OCI-LY1 (cell line): ENCODE measurements around the gene GUCY1A2.

Experiments
- H2AFZ ChIP-seq: fragments of 200-600 bp; sonication (generic), shearing (Covaris generic); 2 replicates; pipeline ENCODE4 v1.6.0; 2014; ENCODE audit warnings: antibody characterized with exemption, mild to moderate bottlenecking, low read length
- H3F3A ChIP-seq: fragments of 200-600 bp; sonication (generic), shearing (Covaris generic); 2 replicates; pipeline ENCODE4 v1.6.0; 2014; ENCODE audit warnings: mild to moderate bottlenecking, antibody characterized with exemption, low read length, moderate library complexity; ENCODE audit not compliant: insufficient read depth
- H3K27ac ChIP-seq: fragments of 200-600 bp; sonication (generic); 2 replicates; pipeline ENCODE4 v1.5.1; 2014; ENCODE audit warnings: low read length, mixed run types, mild to moderate bottlenecking, low read depth; ENCODE audit not compliant: poor library complexity, severe bottlenecking
- H3K27me3 ChIP-seq: fragments of 200-600 bp; sonication (generic); 2 replicates; pipeline ENCODE4 v1.6.0; 2014; ENCODE audit warnings: antibody characterized with exemption, mild to moderate bottlenecking, low read length, moderate library complexity; ENCODE audit not compliant: insufficient read depth
- H3K36me3 ChIP-seq: fragments of 200-600 bp; sonication (generic); 2 replicates; pipeline ENCODE4 v1.6.1; 2014; ENCODE audit warnings: mild to moderate bottlenecking, antibody characterized with exemption, low read length, moderate library complexity, mixed read lengths; ENCODE audit not compliant: insufficient read depth
- H3K4me1 ChIP-seq: fragments of 200-600 bp; sonication (generic); 2 replicates; pipeline ENCODE4 v1.5.1; 2014; ENCODE audit warnings: mild to moderate bottlenecking, low read length, moderate library complexity; ENCODE audit not compliant: insufficient read depth, severe bottlenecking
- H3K4me2 ChIP-seq: fragments of 200-600 bp; sonication (generic), shearing (Covaris generic); 2 replicates; pipeline ENCODE4 v1.6.1; 2014; ENCODE audit warnings: low read length
- H3K4me3 ChIP-seq: fragments of 200-600 bp; sonication (generic); 2 replicates; pipeline ENCODE4 v1.5.1; 2014; ENCODE audit warnings: low read length, low read depth, mild to moderate bottlenecking, mixed read lengths; ENCODE audit not compliant: poor library complexity, severe bottlenecking
- H3K79me2 ChIP-seq: fragments of 200-600 bp; shearing (Covaris generic); 2 replicates; pipeline ENCODE4 v1.6.1; 2016; ENCODE audit warnings: mixed run types, low read length, mixed read lengths; ENCODE audit not compliant: insufficient read depth
- H3K9ac ChIP-seq: fragments of 200-600 bp; sonication (generic), shearing (Covaris generic); 2 replicates; pipeline ENCODE4 v1.6.1; 2014; ENCODE audit warnings: mild to moderate bottlenecking, low read length, mixed read lengths
- H3K9me2 ChIP-seq: fragments of 200-600 bp; sonication (generic), shearing (Covaris generic); 2 replicates; pipeline ENCODE4 v1.6.1; 2014; ENCODE audit warnings: low read depth, mild to moderate bottlenecking, low read length, mixed read lengths
- H3K9me3 ChIP-seq: fragments of 200-600 bp; shearing (Covaris generic); 2 replicates; pipeline ENCODE4 v1.6.1; 2014; ENCODE audit warnings: low read length, mixed read lengths
- H4K20me1 ChIP-seq: fragments of 200-600 bp; sonication (generic), shearing (Covaris generic); 2 replicates; pipeline ENCODE4 v1.6.0; 2016; ENCODE audit warnings: mild to moderate bottlenecking, low read length; ENCODE audit not compliant: insufficient read depth
- CTCF ChIP-seq: fragments of 200-600 bp; sonication (generic), shearing (Covaris generic); IDR thresholded peaks from 2 replicates; pipeline ENCODE4 v1.5.1; 2017; ENCODE audit warnings: mild to moderate bottlenecking, antibody characterized with exemption, low read length, moderate library complexity, mixed read lengths
- EZH2 ChIP-seq: fragments of 200-600 bp; sonication (generic), shearing (Covaris generic); IDR thresholded peaks from 2 replicates; pipeline ENCODE4 v1.8.0; 2017; ENCODE audit warnings: borderline replicate concordance, mixed run types, mild to moderate bottlenecking, antibody characterized with exemption, low read length, moderate library complexity, mixed read lengths

GUCY1A2 gene

DNA sequence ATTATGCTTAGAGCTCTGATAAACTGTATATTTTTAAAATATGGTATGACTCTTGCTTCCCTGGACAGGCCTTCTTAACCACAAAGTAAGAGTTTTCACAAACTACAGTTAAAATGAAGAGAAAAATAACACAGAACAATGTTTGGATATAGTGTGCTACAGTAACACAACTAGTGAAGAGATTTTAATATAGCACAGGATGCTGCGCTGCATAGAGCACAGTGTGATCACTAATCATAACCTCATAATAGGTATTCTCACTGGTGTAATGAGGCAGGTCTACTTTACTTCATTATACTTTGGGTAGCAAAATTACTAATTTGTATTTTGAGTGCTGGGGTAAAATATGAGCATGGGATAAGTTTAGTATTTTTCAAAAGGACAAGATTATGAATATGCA, 256.5 kb downstream of the GUCY1A2 start:
- H3K36me3 ChIP-seq, result no peaks in the 10 kb centered on the region
- no peaks in the 10 kb centered on the region for H3K9me2 ChIP-seq
- no peak overlapping the region for H3K9ac ChIP-seq
- H3K4me1 ChIP-seq, result no peaks in the 10 kb centered on the region
- no peak overlapping the region for H2AFZ ChIP-seq
- TF ChIP-seq EZH2 (no peak), CTCF (no peak)
- no peaks in the 10 kb centered on the region for H3F3A ChIP-seq
- no peak overlapping the region for H3K27ac ChIP-seq
- no peaks in the 10 kb centered on the region for H3K9me3 ChIP-seq
- no peaks in the 10 kb centered on the region for H4K20me1 ChIP-seq
- no peak overlapping the region for H3K4me3 ChIP-seq
- H3K27me3 ChIP-seq, result no peaks in the 10 kb centered on the region
- H3K79me2 ChIP-seq, result no peaks in the 10 kb centered on the region
- H3K4me2 ChIP-seq, result no peak overlapping the region

GRCh38 chr11:106761240-106761639, 257.0 kb downstream of the GUCY1A2 start:
- Histone ChIP-seq H3K79me2 (no peaks in the 10 kb centered on the region), H3K27me3 (no peaks in the 10 kb centered on the region), H2AFZ (no peak overlapping the region), H3K27ac (no peak overlapping the region), H3K9me3 (no peaks in the 10 kb centered on the region), H3K4me1 (no peaks in the 10 kb centered on the region), H4K20me1 (no peaks in the 10 kb centered on the region), H3K36me3 (no peaks in the 10 kb centered on the region), H3F3A (no peaks in the 10 kb centered on the region), H3K4me2 (no peak overlapping the region), H3K9ac (no peak overlapping the region), H3K9me2 (no peaks in the 10 kb centered on the region), H3K4me3 (no peak overlapping the region)
- no peak for TF ChIP-seq EZH2

- no peaks in the 10 kb centered on the region for H3F3A ChIP-seq
- no peaks in the 10 kb centered on the region for H4K20me1 ChIP-seq
- no peaks in the 10 kb centered on the region for H3K9me2 ChIP-seq
- TF ChIP-seq EZH2, result no peak
- no peak for TF ChIP-seq CTCF
- H3K79me2 ChIP-seq, result no peaks in the 10 kb centered on the region
- H2AFZ ChIP-seq, result no peak overlapping the region
- H3K36me3 ChIP-seq, result no peaks in the 10 kb centered on the region
- no peak overlapping the region for H3K4me3 ChIP-seq
- no peaks in the 10 kb centered on the region for H3K4me1 ChIP-seq
- no peak overlapping the region for H3K27ac ChIP-seq
- no peaks in the 10 kb centered on the region for H3K27me3 ChIP-seq
- H3K4me2 ChIP-seq, result no peak overlapping the region
- H3K9ac ChIP-seq, result no peak overlapping the region
- no peaks in the 10 kb centered on the region for H3K9me3 ChIP-seq
Measured at GRCh38 chr11:106748059-106748458, 270.2 kb downstream of the GUCY1A2 start.

DNA sequence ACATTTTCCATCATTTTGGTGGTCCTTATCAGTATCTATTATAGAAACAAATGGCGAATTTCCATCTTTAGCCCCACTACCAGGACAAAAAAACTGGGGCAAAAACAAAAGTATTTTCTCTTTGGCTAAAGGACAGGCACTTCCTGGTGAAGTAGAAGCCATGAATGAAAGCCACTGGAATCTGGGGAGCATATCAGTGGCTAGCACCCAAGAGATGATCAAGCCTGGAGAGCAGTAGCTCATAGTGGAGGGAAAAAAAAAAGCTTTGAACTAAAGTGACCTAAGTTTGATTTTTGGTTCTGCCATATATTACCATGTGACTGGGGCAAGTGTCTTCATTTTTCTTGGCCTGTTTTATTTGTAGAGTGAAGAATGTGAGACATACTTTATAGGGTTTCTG, 272.3 kb downstream of the GUCY1A2 start:
- H3K79me2 ChIP-seq, result no peaks in the 10 kb centered on the region
- no peak for TF ChIP-seq CTCF
- TF ChIP-seq EZH2, result no peak
- no peak overlapping the region for H3K4me2 ChIP-seq
- H3K4me3 ChIP-seq, result no peak overlapping the region
- H3K4me1 ChIP-seq, result no peaks in the 10 kb centered on the region
- no peaks in the 10 kb centered on the region for H3K36me3 ChIP-seq
- no peaks in the 10 kb centered on the region for H3K9me3 ChIP-seq
- H3K9ac ChIP-seq, result no peak overlapping the region
- no peak overlapping the region for H3K27ac ChIP-seq
- H3K27me3 ChIP-seq, result no peaks in the 10 kb centered on the region
- no peaks in the 10 kb centered on the region for H3K9me2 ChIP-seq
- H2AFZ ChIP-seq, result no peak overlapping the region
- H3F3A ChIP-seq, result no peaks in the 10 kb centered on the region
- no peaks in the 10 kb centered on the region for H4K20me1 ChIP-seq
